Measurements from ENCODE around the gene TRAPPC10.

GRCh38 chr21:43988506-43989230 lies 23.4 kb upstream of the TRAPPC10 start:
- TF ChIP-seq ZBTB33 (IDR thresholded peaks at IDR 0.05; ENCODE audit: extremely low read depth, insufficient replicate concordance, low read length) (no peak), CTCF (IDR thresholded peaks at IDR 0.05 in 2 of 3, conservative IDR thresholded peaks at IDR 0.05 in 1 of 3; ENCODE audit: borderline replicate concordance in 1 of 3, insufficient read depth in 1 of 3, low read depth in 2 of 3, low read length in 2 of 3) (no peak), TCF7L2 (IDR thresholded peaks at IDR 0.05; ENCODE audit: borderline replicate concordance, extremely low read depth, insufficient read depth, insufficient read length) (no peak), EZH2 (IDR thresholded peaks at IDR 0.05) (no peak), POLR2AphosphoS5 (IDR thresholded peaks at IDR 0.05; ENCODE audit: low read depth, low read length) (no peak), POLR2A (IDR thresholded peaks at IDR 0.05; ENCODE audit: borderline replicate concordance, extremely low read depth, insufficient read depth, insufficient read length) (no peak), CEBPB (IDR thresholded peaks at IDR 0.05; ENCODE audit: low read depth) (no peak), EZH2phosphoT487 (IDR thresholded peaks at IDR 0.05; ENCODE audit: borderline replicate concordance) (no peak)
